HG02981 (cell line): ENCODE results near the gene SLC22A5.

Experiments
- ATAC-seq: cut with Tn5 transposase; IDR thresholded peaks from one replicate; pipeline ENCODE4 v1.9.1; 2021; ENCODE audit warnings: mild to moderate bottlenecking, moderate library complexity; ENCODE audit not compliant: unreplicated experiment

SLC22A5 gene

DNA sequence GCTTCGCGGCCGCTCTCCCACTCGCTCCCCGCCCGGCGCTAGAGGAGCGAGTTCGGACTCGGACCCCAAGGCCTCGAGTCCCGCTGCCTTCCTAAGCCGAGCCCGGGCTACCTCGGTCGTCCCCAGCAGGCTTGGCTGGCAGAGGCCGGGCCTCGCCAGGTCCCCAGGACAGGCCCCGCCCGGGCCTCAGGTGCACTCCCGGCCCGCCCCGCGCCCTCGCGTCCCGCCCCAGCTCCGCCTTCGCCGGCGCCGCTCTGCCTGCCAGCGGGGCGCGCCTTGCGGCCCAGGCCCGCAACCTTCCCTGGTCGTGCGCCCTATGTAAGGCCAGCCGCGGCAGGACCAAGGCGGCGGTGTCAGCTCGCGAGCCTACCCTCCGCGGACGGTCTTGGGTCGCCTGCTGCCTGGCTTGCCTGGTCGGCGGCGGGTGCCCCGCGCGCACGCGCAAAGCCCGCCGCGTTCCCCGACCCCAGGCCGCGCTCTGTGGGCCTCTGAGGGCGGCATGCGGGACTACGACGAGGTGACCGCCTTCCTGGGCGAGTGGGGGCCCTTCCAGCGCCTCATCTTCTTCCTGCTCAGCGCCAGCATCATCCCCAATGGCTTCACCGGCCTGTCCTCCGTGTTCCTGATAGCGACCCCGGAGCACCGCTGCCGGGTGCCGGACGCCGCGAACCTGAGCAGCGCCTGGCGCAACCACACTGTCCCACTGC lies at the start of gene SLC22A5:
SLC22A5 (plus strand) TSS at position 237 of the 707 bp plus-strand sequence; CDS start at position 500, 263 bp downstream.
- ATAC-seq, result peak; percentile 79

DNA sequence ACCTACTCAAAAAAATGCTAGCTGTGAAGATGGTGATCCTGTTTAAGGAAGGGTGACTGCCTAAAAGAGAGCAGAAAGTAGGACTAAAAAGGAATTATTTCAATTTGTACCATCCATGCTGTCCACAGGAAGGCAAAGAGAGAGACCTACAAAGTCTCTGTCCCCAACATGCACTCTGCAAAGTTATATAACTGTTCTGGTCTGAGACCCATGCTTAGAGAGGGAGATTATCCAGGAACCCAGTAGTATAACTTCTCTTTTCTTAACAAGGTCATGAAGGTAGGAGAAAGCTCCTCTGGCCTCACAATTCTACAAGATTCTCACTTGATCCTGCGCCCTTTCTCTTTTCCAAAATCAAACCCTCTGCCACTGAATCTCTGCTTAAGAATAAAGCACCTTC lies 49.5 kb upstream of the SLC22A5 start:
- ATAC-seq, result no peak

DNA sequence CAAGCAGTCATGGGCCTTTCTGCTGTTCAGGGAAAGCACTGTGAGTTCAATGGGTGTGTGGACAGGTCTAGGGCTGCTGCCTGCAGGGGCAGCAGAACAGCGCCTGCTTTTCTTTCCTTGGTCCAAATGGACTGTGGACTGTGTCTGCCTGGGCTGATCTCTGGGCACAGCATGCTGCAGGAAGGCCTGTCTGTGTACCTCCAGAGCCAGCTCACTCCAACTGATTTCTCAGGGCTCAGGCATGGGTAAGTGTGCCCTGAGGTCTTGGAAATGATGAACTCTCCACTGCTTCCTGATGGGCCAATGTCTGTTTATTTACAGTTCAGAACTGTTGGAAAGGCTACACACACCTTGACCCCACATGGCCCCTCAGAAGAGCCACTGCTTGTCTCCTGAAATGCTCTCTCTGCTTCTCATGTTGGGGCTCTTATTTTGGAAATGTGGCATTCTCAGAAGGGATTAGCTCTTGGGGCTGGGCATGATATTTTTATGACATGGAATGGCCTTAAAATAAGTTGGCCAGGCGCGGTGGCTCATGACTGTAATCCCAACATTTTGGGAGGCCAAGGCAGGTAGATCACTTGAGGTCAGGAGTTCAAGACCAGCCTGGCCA lies 48.3 kb upstream of the SLC22A5 start:
- ATAC-seq, result no peak

DNA sequence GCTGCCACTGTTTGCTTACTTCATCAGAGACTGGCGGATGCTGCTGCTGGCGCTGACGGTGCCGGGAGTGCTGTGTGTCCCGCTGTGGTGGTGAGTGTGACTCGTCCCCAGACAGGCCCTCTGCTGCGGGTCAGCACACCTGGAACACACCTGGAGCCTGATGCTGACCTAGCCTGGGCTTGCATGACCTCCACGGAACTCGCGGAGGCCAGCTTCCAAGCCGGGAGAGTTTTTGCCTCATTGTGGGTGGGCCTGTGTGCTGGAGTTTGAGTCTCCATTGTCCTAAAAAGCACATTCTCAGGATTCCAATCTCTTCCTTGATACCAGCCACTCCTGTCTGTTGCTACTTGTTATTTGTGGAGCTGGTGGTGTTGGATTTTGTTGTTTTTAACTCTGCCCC lies 47.2 kb upstream of the SLC22A5 start:
- no peak for ATAC-seq

DNA sequence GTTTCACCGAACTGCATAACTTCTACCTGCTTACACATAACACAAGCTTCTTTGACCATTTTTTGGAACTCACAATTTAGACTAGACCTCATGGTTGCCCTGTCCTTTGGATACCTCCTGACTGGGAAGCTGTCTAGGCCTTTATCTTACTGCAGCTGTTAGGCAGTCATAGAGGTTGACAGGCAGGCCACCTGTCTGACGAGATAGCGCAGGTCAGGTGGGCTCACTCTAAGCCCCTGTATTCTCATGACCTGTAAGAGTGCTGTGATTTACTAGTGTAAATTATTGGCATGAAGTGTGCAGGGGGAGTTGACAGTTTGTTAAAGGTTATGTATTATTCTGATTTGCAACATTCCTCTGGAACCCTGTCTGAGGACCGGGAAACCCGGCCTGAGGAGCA lies 46.3 kb upstream of the SLC22A5 start:
- ATAC-seq, result no peak

DNA sequence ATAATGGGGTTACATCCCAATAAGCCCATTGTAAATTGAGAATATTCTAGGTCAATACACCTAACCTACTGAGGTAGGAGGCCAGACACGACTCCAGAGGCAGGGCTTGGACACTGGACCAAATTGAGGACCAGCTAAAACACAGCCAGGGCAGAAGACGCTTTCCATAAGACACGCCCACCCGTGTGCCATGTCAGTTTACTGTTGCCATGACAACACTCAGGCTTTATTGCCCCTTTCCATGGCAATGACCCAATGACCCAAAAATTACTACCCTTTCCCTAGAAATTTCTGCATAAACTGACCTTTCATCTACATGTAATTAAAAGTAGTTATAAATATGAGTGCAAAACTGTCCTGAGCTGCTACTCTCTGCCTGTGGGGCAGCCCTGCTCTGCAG lies 43.8 kb upstream of the SLC22A5 start:
- no peak for ATAC-seq

DNA sequence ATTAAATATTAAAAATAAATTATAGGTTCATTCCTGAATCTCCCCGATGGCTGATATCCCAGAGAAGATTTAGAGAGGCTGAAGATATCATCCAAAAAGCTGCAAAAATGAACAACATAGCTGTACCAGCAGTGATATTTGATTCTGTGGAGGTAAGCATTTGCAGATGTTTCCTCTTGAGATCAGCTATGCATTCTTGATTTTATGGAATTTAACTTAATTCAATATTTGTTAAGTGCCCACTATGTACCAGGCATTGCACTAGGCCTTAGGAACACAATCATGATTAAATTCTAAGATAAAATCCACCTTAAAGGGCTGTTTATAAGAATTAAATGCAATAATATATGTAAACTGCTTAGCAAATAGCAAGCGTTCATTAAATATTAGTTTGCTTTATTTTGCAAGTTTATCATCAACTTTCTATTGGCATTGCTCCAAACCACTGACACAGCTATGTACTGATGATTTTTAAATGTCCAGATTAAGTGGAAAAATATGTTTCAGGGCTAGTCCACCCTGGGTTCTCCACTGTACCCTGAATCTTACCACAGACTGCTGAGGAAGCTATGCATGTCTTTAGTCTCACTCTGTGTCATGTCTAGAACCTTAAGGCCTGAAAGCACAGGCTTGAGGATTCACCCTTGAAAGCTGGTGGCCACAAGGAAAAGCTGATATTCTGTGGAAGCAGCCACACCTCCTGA lies 42.1 kb upstream of the SLC22A5 start:
- no peak for ATAC-seq

DNA sequence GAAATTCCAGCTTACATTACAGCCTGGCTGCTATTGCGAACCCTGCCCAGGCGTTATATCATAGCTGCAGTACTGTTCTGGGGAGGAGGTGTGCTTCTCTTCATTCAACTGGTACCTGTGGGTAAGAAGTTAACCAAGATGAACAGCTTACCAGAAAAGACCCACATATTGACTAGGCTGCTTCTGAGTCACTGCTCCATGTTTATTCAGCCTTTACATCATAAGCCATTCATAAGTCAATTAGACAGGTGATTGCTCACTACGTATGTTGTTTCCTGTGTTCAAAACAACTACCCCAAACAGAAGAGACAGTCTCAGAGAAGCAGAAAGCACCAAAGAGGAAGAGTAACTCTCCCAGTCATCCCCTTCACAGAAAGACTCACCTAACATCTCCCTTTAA lies 34.7 kb upstream of the SLC22A5 start:
- no peak for ATAC-seq

DNA sequence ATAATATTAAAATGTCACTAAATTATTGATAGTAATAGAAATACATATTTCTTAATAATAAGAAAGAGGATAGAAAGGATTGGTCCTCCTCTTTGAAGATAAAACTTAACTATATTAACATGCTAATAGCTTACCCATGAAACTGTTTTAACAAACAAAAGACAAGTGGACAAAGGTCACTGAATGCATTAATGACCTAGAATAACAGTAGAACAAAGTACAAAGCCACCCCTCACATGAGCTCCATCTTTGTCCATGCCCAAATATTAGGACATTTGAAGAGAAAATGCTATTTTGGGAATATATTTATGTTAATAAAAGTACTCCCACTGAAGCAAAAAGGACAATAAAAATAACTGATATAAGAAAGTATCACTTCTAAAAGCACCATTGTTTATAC lies 34.1 kb upstream of the SLC22A5 start:
- no peak for ATAC-seq

DNA sequence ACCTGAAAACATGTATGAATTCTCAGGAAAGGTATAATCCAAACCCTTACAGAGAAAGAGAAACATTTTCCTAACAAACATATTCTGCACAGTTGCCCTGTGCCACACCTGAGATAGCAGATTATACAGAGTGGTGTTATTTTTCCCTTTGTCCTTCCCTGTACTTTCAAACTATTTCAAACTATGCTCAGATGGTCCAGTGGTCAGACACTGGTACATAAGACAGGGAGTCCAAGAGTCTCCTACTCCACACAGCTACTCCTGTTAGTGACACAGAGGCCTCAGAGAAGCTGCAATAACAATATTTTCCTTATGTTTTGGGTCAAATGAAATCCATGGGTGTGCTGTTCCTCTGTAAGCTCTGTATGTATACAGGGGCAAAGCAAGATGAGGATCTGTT lies 30.0 kb upstream of the SLC22A5 start:
- ATAC-seq, result no peak

DNA sequence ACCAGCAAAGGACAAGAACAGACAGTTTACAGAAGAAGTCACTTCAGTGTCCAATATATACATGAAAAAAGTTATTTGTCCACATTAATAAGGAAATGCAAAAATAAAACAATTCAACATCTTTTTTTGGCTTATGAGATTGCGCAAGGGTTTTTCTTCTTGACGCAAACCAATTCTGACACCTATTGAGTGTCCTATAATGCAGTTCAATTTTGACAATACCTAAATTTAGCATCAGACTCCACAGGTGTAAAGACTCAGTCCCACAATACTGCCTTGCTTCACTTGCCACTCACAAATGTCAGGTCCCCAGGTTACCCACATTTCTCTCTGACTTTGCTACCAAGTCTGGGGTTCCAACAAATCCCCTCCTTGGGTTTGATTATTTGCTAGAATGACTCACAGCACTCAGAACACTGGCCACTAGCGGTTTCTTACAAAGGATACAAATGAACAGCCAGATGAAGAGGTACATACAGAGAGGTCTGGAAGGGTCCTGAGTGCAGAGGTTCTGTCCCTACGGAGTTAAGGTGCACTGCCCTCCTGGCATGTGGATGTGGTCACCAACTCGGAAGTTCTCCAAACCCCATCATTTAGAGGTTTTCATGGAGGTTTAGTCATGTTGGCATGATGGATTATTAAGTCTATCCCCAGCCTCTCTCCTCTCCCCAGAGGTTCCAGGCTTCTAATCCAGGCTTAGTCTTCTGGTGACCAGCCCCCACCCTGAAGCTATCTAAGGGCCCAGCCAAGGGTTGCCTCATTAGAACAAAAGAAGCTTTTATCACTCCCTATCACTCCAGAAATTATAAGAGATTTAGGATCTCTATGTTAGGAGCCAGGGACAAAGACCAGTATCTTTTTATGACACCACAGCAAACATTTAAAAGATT lies 27.0 kb upstream of the SLC22A5 start:
- ATAC-seq, result no peak

DNA sequence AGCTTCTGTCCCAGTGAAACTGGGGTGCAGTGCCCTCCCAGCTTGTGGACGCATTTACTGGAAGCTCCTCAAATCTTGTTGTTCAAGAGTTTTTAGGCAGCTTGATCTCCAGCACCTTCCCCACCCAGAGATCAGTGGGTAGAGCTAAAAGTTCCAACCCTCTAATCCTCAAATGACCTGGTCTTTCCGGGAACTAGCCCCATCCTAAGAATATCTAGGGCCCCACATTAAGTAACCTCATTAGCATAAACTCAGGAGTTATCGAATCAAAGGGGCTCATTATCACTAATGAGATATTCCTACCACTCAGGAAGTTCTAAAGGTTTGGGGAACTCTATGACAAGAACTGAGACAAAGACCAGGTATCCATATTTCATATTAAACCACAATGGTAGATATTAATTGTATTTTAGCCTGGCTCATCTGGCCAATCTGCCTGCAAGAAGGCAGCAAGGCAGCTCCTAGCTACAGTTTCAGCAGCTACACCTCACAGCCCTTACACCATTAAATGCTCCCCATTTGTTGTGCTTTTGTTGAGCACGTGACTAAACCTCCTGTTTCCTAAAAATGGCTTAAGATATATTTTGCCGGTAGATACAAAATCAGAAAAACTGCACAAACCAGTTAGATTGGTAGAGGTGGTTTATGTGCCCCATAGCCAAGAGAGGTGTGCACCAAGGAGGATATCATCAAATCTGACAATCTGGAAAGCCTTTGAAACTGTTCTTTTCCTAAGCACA lies 24.6 kb upstream of the SLC22A5 start:
- ATAC-seq, result no peak

DNA sequence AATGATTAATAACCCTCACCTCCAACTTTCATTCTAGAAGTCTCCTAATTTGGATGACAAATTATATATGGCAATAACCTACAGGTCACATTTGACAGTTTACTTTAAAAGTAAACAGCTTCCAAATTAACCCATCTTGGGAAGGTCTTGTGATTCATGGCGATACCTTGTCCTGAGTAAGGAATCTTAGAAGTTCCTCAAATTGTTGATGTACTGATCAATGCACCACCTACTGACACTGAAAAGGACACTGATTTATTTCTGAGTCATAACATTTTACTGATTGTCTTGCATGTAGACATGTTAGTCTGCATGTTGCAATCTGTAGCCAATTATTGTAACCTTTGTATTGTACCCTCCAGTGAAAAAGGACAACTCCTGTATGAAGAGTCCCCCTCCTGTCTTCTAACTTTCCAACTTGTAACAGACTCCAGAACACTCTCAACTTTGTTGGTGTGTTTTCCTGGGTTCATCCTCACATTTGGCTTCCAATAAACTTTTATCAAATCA lies 16.0 kb upstream of the SLC22A5 start:
- no peak for ATAC-seq

DNA sequence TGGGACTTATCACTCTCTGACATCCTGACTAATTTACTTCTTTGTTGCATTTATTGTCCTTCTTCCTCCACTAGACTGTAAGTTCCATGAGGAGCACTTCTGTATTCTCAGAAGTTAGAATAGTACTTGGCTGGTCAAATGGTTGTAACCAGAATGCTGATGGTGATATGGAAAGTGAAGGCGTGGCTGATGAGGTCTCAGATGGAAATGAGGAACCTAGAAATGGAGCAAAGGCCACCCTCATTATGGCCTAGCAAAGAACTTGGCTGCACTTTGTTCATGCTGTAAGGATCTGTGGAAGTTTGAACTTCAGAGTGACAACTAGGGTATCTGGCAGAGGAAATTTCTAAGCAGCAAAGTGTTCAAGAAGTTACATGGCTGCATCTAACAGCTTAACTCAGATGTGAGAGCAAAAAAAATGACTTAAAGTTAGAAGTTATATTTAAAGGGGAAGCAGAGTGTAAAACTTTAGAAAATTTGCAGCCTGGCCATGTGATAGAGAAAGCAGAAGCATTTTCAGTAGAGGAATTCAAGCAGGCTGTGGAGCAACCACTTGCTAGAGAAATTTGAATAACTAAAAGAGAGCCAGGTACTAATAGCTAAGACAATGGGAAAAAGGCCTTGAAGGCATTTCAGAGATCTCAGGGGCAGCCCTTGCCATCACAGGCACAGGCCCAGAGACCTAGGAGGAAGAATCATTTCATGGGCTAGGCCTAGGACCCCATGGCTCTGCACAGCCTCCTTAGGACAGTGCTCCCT lies 14.9 kb upstream of the SLC22A5 start:
- ATAC-seq, result no peak

DNA sequence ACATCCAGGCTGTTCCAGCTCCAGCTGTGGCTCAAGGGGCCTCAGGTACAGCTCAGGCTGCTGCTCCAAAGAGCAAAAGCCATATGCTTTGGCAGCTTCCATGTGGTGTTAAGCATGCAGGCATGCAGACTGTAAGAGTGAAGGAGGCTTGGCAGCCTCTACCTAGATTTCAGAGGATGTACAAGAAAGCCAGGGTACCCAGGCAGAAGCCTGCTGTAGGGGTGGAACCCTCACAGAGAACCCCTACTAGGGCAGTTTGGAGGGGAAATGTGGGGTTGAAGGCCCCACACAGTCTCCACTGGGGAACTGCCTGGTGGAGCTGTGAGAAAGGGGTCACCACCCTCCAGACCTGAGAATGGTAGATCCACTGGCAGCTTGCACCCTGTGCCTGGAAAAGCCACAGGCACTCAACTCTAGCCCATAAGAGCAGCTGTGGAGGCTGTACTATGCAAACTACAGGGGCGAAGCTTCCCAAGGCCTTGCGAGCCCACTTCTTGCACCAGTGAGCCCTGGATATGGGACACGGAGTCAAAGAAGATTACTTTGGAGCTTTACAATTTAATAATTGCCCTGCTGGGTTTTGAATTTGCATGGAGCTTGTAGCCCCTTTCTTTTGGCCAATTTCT lies 14.3 kb upstream of the SLC22A5 start:
- ATAC-seq, result no peak

DNA sequence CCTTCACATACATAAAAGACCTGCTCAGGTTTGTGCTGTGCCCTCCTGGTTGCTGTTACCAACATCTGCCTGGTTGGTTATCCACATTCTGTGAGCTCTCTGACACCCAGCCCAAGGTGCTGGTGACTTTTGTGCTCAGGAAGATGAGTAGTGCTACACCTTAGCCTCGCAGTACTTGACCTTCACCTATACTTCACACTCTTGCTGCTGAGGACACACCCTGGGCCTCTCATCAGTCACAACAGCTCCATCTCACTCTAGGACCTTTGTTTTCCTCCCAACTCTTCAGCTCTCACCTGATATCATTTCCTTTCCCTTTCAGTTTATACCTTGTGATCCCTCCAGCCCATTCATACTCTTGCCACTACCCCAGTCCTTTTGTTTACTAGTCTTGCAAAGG lies 10.7 kb upstream of the SLC22A5 start:
- no peak for ATAC-seq

DNA sequence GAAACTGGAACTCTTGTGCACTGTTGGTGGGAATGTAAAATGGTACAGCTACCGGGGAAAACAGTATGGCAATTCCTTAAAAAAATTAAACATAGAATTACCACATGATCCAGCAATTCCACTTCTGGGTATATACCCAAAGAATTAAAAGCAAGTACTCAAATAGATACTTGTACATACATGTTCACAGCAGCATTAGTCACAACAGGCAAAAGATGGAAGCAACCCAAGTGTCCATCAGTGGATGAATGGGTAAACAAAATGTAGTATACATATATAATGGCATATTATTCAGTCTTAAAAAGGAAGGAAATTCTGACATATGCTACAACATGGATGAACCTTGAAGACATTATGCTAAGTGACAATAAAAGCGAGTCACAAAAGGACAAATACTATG lies 7.4 kb upstream of the SLC22A5 start:
- ATAC-seq, result no peak

DNA sequence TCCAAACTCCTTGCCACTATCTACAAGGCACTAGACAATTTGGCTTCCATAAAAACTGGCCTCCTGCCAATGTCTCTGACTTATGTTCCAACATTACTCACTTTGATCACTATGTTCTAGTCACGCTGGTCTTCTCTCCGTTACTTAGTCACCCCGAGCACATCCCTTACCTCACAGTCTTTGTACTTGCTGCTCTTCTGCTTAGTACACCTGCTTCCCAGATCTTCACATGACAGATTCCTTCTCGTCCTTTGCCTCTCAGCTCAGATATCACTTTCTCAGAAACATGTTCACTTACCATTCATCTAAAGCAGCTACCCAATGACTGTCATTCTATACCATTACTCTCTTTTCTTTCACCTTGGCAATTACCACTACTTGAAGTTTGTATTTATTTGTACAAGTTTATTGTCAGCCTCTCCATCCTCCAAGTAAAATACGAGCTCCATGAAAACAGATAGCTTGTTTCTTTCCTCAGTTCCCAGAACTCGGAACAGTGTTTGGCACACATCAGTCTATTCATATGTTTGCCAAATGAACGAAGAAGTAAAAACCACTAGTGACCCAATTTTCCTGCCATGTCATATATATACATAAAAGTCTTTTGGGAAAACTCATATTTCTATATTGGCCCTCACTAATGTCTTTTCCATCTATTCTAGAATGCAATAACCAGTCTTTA lies 5.9 kb upstream of the SLC22A5 start:
- no peak for ATAC-seq

DNA sequence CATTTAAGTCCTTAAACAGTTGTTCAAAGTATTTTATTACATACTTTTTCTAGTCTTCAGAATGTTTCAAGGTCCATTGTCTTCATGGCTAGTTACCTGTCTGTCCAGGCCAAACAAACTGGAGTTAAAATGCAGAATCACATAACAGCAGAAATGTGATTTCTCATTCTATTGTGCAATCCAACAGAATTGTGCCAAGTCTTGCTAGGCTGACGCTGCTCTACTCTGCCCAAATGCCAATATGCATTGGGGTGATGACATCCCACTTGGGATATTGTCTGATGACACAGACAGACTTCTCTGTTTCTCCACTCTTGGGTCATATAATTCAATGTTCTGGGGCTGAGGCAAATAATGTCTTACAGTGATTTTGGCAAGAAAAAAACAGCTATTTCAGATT lies 5.2 kb upstream of the SLC22A5 start:
- no peak for ATAC-seq
